ENCODE data around the gene MUC5B. TPM values are rescaled to one million over a fixed set of nuclear protein-coding genes. Genes with fewer than 3 reads are reported as not detected.
A peak's percentile ranks its signal among the peaks of the same experiment; 100 is the strongest.

Gene MUC5B
- total and polyA plus RNA-seq, 11 donors: 0.01 TPM; not detected in 10

- Histone ChIP-seq H3K4me1 (peaks cover 0 to 39% (median 25%) of the 10 kb centered on the region in 12 donors), H3K4me3 (no peak overlapping the region), H3K36me3 (peaks cover 0 to 52% (median 33%) of the 10 kb centered on the region in 9 donors), H3K27ac (no peak overlapping the region), H3K9me3 (no peaks in the 10 kb centered on the region), H3K27me3 (no peaks in the 10 kb centered on the region)
- intact Hi-C loops (cut with DNase I): loop anchor here in 1 of 10 donors (10.0 kb wide), 1 partner anchor 220 kb away; no protein-coding TSS in a partner anchor
- no peak for TF ChIP-seq CTCF (IDR thresholded peaks at IDR 0.05)
- no peak for TF ChIP-seq POLR2A (IDR thresholded peaks at IDR 0.05)
- WGBS, 4 donors: 89 to 94% (median 91%) methylated on average over 22 of the region's 22 CpGs
- no peak for ATAC-seq
- DNase-seq: peak in 3 of 5 donors; percentile 8 to 44 (median 10)
These were observed 72.2 kb downstream of the MUC5B start for GRCh38 chr11:1295086-1295485.

- intact Hi-C loops (cut with DNase I): loop anchor here in 1 of 10 donors (10.0 kb wide), 1 partner anchor 219 kb away; no protein-coding TSS in a partner anchor
- peaks cover 0 to 39% (median 26%) of the 10 kb centered on the region in 12 donors for H3K4me1 ChIP-seq
- no peak overlapping the region for H3K4me3 ChIP-seq
- TF ChIP-seq POLR2A (IDR thresholded peaks at IDR 0.05): no peak
- no peak for TF ChIP-seq CTCF (IDR thresholded peaks at IDR 0.05)
- ATAC-seq: no peak
- peak in 4 of 5 donors; percentile 11 to 54 (median 18) for DNase-seq
- H3K27ac ChIP-seq: no peak overlapping the region
- H3K27me3 ChIP-seq: no peaks in the 10 kb centered on the region
- no peaks in the 10 kb centered on the region for H3K9me3 ChIP-seq
- WGBS, 4 donors: 94 to 98% (median 97%) methylated on average over 7 to 23 of the region's 23 CpGs
- H3K36me3 ChIP-seq: peaks cover 0 to 47% (median 28%) of the 10 kb centered on the region in 9 donors
These were observed 72.7 kb downstream of the MUC5B start for GRCh38 chr11:1295591-1295990.

GRCh38 chr11:1296287-1296686 lies 73.4 kb downstream of the MUC5B start:
- 91 to 97% (median 96%) methylated on average over 9 of the region's 9 CpGs for WGBS, 4 donors
- intact Hi-C loops (cut with DNase I): loop anchor here in 1 of 10 donors (10.0 kb wide), 1 partner anchor 219 kb away; no protein-coding TSS in a partner anchor

More at GRCh38 chr11:1296287-1296686, 73.4 kb downstream of the MUC5B start:
- no peaks in the 10 kb centered on the region for H3K9me3 ChIP-seq
- no peak overlapping the region for H3K27ac ChIP-seq
- H3K4me1 ChIP-seq: peaks cover 0 to 39% (median 26%) of the 10 kb centered on the region in 12 donors
- TF ChIP-seq CTCF (IDR thresholded peaks at IDR 0.05) (no peak), POLR2A (IDR thresholded peaks at IDR 0.05) (no peak)
- H3K4me3 ChIP-seq: no peak overlapping the region
- DNase-seq: peak in 2 of 5 donors; percentile 10 to 15
- H3K36me3 ChIP-seq: peaks cover 0 to 42% (median 27%) of the 10 kb centered on the region in 9 donors
- no peaks in the 10 kb centered on the region for H3K27me3 ChIP-seq
- ATAC-seq: no peak

Data from heart left ventricle (tissue), 16 donors.